HG03575 (cell line): ENCODE data around the gene PKD2.
"Not testable (repeated sequence)": the region's sequence is repeated elsewhere in the genome, so short reads cannot be mapped to it uniquely, and the experiment has no call there.

ENCODE experiments used
- ATAC-seq: cut with Tn5 transposase; IDR thresholded peaks from one replicate; pipeline ENCODE4 v1.9.1; 2021; ENCODE audit not compliant: unreplicated experiment, insufficient number of reproducible peaks, low FRiP score; ENCODE audit errors: extremely low read depth

PKD2 gene

GRCh38 chr4:88017516-88018297 lies 10.3 kb downstream of the PKD2 start:
- no peak for ATAC-seq

GRCh38 chr4:88018466-88018865 lies 11.0 kb downstream of the PKD2 start:
- ATAC-seq = no peak

GRCh38 chr4:88021824-88022223 lies 14.4 kb downstream of the PKD2 start:
- ATAC-seq = no peak

GRCh38 chr4:88022289-88022688 lies 14.9 kb downstream of the PKD2 start:
- ATAC-seq = no peak

- not testable (repeated sequence) for ATAC-seq
These were observed 18.6 kb downstream of the PKD2 start for GRCh38 chr4:88025868-88026661.

GRCh38 chr4:88027611-88028608 lies 20.5 kb downstream of the PKD2 start:
- ATAC-seq = no peak

- ATAC-seq = no peak
These were observed 21.5 kb downstream of the PKD2 start for GRCh38 chr4:88028946-88029345.

- no peak for ATAC-seq
These were observed 22.1 kb downstream of the PKD2 start for GRCh38 chr4:88029556-88029955.

GRCh38 chr4:88030565-88031310 lies 23.3 kb downstream of the PKD2 start:
- ATAC-seq = no peak

- ATAC-seq = no peak
These were observed 25.9 kb downstream of the PKD2 start for GRCh38 chr4:88033309-88033708.

GRCh38 chr4:88035292-88035691 lies 27.9 kb downstream of the PKD2 start:
- no peak for ATAC-seq

GRCh38 chr4:88037447-88037846 lies 30.0 kb downstream of the PKD2 start:
- no peak for ATAC-seq

- ATAC-seq = no peak
These were observed 30.5 kb downstream of the PKD2 start for GRCh38 chr4:88037936-88038335.

GRCh38 chr4:88040707-88041106 lies 33.3 kb downstream of the PKD2 start:
- ATAC-seq = no peak

GRCh38 chr4:88041626-88042025 lies 34.2 kb downstream of the PKD2 start:
- ATAC-seq = no peak

- ATAC-seq = no peak
These were observed 35.6 kb downstream of the PKD2 start for GRCh38 chr4:88043001-88043400.

- ATAC-seq = no peak
These were observed 36.3 kb downstream of the PKD2 start for GRCh38 chr4:88043586-88044340.

- ATAC-seq = no peak
These were observed 37.6 kb downstream of the PKD2 start for GRCh38 chr4:88045021-88045420.
